Fibroblast of the aortic adventitia (primary cell): ENCODE results near the gene VWA2. TPM values are rescaled to one million over a fixed set of nuclear protein-coding genes. Genes with fewer than 3 reads are reported as not detected.

ENCODE experiments used
- DNase-seq: peaks from one replicate; pipeline ENCODE4 v3.0.0-alpha.2; 2010; ENCODE audit warnings: low read depth
- H3K4me3 ChIP-seq: 2 replicates; pipeline ENCODE4 v1.5.1; 2011; ENCODE audit warnings: low read depth, mild to moderate bottlenecking, control low read depth, low read length, moderate library complexity
- total RNA-seq: library from RNA; depleted of rRNA; stranded (reverse); fragments of >200 nt; gene quantifications from 2 replicates; pipeline ENCODE4 v1.2.3, GENCODE V29; 2012; ENCODE audit warnings: low replicate concordance
- TF ChIP-seq, protein P1 (sequence below): IDR thresholded peaks from 2 replicates; pipeline ENCODE4 v1.5.1; 2011; ENCODE audit warnings: mild to moderate bottlenecking, low read length, control low read depth, inconsistent platforms; ENCODE audit not compliant: insufficient read depth

The VWA2 gene
- total RNA-seq, 1 donor, result 0.09 TPM

DNA sequence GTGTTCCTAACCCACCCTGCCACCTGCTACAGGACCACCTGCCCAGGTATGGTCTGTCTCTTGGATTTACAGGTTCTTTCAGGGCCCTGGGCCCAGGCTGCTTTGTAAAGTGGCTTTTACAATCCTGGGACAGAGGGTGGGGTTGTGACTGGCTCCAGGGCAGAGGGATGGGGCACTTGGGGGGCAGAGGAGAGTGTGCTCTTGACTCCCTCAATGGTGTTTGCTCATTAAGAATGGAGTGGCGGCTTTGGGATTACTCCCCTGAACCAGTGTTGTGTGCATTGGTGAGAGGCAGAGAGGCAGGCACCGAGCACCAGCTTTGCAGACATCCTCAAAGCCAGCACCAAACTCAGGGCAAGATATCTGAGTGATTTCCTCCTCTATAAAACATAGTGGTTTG is 43.5 kb downstream of the VWA2 start:
- H3K4me3 ChIP-seq, result no peak overlapping the region
- no peak for DNase-seq
- TF ChIP-seq, protein P1, sequence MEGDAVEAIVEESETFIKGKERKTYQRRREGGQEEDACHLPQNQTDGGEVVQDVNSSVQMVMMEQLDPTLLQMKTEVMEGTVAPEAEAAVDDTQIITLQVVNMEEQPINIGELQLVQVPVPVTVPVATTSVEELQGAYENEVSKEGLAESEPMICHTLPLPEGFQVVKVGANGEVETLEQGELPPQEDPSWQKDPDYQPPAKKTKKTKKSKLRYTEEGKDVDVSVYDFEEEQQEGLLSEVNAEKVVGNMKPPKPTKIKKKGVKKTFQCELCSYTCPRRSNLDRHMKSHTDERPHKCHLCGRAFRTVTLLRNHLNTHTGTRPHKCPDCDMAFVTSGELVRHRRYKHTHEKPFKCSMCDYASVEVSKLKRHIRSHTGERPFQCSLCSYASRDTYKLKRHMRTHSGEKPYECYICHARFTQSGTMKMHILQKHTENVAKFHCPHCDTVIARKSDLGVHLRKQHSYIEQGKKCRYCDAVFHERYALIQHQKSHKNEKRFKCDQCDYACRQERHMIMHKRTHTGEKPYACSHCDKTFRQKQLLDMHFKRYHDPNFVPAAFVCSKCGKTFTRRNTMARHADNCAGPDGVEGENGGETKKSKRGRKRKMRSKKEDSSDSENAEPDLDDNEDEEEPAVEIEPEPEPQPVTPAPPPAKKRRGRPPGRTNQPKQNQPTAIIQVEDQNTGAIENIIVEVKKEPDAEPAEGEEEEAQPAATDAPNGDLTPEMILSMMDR, result no peak

DNA sequence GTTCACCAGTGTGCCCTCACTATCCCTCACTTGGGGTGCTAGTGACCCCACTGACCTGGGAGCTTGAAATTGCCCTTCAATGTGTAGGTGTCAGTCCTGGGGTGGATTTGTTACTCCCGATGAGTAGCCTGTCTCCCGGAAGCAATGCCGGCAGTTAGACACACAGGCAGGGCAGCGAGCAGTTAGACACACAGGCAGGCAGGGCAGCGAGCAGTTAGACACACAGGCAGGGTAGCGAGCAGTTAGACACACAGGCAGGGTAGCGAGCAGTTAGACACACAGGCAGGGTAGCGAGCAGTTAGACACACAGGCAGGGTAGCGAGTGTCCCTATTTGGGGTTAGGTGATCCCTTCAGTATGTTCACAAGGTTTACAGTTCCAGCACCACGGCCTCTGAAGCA is 44.0 kb downstream of the VWA2 start:
- DNase-seq, result no peak
- TF ChIP-seq, protein P1, result no peak

DNA sequence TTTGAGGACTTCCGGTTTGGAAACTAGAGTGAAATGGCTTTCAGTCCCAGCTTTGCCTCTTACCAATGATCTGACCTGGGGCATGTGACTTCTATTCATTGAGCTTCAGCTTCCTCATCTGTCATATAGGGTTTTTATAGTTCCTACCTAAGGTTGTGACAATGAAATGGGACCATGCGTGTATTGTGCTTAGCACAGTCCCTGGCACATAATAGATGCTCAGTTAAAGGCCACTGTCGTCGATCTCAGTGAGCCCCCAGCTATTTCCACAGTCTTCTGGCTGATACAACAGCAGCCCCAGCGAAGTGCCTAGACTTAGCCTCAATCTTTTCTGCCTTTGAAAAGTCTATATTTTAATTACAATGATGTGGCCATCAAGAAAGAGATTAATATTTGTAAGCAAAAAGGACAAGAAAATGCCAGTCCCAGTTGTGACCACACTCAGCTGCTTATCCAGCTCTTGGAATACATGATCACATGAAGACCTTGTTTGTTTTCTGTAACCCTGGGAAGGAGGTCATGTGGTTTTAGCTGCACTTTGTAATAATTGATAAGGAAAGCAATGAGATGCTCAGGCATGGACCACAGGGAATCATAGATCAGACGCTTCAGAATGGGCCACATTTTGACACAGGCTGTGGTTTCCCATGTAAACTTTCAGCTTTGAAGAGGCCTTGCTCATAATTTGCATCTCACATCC is 44.6 kb downstream of the VWA2 start:
- TF ChIP-seq, protein P1, result no peak

More for the DNA sequence above, 44.0 kb downstream of the VWA2 start:
- H3K4me3 ChIP-seq, result no peak overlapping the region

DNA sequence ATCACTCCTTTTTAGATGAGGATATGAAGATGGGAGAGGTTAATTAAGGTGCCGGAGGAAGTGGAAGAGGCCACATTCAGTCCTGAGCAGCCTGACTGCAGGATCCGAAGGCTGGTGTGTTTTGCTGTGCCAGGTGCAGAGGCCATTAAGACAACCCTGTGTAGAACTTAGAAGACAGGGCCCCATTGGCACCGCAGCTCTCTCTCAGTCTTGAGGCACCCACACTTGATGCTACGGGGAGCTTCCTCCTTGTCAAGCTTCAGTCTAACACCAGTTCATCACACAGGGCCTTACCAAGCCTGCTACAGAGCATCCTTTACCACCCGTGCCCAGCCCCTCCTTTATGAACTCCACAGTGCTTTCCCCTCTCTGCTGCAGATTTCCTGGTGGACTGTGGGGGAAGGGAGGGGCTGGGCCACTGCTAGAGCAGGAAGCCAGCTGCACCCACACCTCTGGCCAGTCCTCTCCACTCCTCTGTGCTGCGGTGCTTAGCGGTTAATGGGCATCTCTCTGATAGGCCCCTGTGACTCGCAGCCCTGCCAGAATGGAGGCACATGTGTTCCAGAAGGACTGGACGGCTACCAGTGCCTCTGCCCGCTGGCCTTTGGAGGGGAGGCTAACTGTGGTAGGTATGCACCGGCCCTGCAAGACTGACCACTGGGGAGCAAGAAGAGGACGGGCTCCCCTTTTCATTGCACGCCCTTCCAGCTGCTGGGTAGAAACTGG is 45.5 kb downstream of the VWA2 start:
- TF ChIP-seq, protein P1, result no peak

More for the DNA sequence above, 44.6 kb downstream of the VWA2 start:
- H3K4me3 ChIP-seq, result no peak overlapping the region
- no peak for DNase-seq

DNA sequence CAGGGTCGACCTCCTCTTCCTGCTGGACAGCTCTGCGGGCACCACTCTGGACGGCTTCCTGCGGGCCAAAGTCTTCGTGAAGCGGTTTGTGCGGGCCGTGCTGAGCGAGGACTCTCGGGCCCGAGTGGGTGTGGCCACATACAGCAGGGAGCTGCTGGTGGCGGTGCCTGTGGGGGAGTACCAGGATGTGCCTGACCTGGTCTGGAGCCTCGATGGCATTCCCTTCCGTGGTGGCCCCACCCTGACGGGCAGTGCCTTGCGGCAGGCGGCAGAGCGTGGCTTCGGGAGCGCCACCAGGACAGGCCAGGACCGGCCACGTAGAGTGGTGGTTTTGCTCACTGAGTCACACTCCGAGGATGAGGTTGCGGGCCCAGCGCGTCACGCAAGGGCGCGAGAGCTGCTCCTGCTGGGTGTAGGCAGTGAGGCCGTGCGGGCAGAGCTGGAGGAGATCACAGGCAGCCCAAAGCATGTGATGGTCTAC is 46.9 kb downstream of the VWA2 start:
- TF ChIP-seq, protein P1, result no peak
- no peak for DNase-seq
- H3K4me3 ChIP-seq, result no peak overlapping the region

More for the DNA sequence above, 45.5 kb downstream of the VWA2 start:
- no peak for DNase-seq
- H3K4me3 ChIP-seq, result no peak overlapping the region

DNA sequence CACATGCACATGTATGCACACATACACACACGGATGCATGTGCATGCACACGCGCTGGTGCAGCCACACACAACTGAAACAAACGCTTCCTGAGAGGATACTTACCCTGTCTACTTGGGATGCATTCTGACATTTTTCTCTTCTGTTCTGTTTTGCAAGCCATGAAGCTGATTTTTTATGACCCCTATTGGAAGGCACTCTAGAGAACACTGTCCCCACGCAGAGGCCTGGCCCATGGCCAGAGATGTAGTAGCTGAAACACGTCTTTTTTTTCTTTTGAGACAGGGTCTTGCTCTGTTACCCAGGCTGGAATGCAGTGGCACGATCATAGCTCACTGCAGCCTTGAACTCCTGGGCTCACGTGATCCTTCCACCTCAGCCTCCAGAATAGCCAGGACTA is 47.9 kb downstream of the VWA2 start:
- H3K4me3 ChIP-seq, result no peak overlapping the region
- TF ChIP-seq, protein P1, result no peak
- DNase-seq, result no peak
